ENCODE data around the gene EPB41L4B.

DNA sequence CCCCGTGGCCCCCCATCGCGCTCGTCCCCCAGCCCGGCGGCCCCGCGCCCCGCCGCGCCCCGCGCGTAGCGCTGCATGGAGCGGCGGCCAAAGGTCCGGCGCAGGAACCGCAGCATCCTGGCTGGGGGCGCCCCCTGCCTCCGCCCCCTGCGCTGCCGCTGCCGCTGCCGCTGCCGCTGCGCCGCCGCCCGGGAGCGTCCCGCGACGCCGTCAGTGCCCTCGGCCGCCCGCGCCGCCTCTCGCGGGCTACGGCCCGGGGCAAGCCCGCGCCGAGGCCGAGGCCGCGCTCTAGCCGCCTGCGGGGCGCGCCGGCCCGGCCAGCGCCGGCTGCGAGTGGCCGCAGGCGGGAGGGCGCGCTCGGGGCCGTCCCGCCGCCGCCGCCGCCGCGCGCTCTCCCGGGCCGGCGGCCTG, 523 bp downstream of the EPB41L4B start:
- no peak for TF ChIP-seq GLI4 (CRISPR knock-in tag; IDR thresholded peaks at IDR 0.05; ENCODE audit: borderline replicate concordance)
- no peak for TF ChIP-seq PATZ1 (CRISPR knock-in tag; IDR thresholded peaks at IDR 0.05)

Measured in HepG2 (cell line).